NCI-H1048 (cell line): Measurements from ENCODE around the gene PCNX2.
A peak's percentile ranks its signal among the peaks of the same experiment; 100 is the strongest.

ENCODE experiments used
- DNase-seq: peaks from one replicate; lab custom pipeline; 2025; lab: John Stamatoyannopoulos, UW

The PCNX2 gene, protein sequence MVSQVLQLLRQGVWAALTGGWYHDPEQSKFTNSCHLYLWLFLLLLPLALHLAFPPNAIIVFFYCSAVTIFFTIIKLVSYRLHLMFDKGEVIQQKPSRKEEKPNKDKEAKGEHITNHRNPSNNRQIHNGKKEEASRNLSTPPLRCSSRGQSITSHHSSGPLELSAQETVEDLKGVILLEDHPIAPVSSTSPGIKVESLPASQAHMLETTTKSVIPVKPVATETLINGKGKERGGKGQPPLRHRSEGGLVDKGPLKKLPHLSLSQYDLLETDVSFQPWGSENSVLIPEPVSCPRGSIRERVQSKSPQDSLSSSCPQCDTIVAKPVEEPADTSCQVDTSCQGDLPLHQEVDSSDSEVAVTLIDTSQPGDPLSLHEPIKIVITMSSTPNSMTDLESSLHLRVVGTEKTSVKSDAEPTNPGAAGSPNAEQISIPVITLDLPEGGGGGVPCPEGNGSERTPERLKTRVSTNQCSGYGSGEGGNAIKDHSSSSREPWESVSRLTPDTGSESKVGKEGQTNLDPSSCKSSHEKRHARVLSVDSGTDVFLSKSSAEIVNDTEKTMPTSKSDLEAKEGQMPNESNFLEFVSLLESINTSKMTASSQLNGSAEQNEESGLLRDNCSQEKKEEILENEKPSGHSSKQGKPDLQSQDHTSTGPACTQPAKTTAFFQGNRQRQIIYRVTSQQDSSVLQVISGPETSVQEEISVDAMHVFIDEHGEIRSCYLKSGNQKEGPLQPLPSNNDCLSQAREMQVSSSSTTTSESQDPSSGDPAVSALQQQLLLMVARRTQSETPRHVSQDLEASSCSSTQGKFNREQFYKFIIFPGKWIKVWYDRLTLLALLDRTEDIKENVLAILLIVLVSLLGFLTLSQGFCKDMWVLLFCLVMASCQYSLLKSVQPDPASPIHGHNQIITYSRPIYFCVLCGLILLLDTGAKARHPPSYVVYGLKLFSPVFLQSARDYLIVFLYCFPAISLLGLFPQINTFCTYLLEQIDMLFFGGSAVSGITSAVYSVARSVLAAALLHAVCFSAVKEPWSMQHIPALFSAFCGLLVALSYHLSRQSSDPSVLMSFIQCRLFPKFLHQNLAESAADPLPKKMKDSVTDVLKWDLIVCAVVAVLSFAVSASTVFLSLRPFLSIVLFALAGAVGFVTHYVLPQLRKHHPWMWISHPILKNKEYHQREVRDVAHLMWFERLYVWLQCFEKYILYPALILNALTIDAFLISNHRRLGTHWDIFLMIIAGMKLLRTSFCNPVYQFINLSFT (N-terminal part only)

DNA sequence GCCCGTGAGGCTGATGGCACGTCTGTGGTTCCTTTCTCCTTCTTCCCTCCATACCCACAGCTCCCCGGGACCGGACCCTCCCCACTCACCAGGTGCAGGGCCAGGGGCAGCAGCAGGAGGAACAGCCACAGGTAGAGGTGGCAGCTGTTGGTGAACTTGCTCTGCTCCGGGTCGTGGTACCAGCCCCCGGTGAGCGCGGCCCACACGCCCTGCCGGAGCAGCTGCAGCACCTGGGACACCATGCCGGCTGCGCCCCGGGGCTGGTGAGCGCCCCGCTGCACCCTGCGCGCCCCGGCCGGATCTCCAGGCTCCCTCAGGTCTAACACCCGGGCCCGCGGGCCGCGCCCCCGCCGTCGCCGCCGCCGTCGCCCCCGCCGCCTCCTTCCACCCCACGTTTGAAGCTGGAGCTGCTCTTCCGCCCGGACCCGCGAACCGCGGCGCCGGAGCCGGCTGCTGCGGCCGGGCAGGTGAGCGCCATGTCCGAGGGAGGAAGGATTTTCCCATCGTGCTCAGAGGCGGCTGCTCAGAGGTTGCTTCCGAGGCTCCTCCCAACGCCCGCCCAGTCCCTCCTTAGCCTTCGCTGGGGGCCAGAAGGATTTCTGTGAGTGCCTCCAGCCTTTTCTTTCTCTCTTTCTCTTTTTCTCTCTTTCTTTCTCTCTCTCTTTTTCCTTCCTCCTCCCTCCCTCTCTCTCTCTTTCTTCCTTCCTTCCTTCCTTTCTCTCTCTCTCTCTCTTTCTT is at the start of gene PCNX2:
Gene PCNX2 (minus strand): TSS at position 489 of the 738 bp plus-strand sequence. CDS start 247 bp downstream, at position 242.
- peak; percentile 48 for DNase-seq

DNA sequence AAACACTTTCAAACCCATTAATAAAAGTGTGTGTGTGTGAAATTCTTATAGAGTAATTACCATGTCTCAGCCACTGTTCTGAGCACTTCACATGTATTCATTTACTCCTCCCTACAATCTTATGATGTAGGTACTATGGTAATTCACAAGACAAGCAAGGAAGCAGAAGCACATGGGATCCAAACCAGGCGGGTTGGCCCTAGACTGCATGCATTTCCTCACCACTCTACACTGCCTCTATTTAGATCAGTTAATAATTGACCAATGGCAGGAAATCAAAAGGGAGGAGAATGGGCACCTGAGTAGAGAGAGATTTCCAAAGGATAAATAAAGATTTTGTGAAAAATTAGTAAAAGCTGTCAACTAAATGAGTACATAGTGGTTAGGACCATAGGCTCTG is 47.7 kb upstream of the PCNX2 start:
- DNase-seq, result no peak

DNA sequence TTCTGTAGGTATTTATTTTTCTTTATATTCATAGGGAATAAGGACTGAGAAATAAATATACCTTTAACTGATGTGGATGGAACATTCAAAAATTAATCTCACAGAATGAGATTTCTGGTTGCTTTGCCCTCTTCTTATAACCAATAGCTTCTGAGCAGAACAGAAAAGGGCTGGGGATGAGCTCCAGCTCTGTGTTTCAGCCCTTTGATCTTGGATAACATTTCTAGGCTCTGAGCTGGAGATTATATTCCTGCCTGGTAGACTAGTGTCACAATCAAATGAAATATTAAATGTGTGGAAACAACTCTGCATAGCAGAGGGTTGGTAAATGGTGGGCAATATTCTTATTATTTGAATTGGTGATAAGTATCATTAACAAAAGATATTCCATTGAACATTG is 46.6 kb upstream of the PCNX2 start:
- DNase-seq, result no peak

DNA sequence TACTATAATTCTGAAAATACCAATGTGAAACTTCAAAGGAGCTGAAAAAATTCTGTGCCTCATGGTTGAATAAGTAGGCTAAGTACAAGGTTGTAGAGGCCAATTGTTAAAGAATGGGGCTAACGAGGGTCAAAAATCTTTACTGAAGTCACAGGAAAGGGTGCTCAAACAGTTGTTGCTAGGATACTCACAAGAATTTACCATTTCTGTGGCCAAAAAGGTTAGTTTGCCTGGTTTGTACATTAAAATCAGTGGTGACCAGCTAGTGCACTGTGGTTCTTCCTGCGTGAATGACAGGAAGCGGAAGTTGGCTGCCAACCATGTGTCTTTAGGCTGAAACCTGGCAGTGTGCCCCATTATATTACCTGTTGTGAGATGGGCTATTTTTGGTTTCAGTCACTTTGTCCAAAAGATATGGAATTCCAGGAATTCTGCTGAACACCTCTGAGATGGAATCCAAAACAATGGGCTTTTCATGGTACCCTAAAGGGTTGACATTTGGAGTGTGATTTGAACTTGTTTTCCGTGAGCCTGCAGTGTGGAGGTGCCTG is 45.5 kb upstream of the PCNX2 start:
- no peak for DNase-seq

DNA sequence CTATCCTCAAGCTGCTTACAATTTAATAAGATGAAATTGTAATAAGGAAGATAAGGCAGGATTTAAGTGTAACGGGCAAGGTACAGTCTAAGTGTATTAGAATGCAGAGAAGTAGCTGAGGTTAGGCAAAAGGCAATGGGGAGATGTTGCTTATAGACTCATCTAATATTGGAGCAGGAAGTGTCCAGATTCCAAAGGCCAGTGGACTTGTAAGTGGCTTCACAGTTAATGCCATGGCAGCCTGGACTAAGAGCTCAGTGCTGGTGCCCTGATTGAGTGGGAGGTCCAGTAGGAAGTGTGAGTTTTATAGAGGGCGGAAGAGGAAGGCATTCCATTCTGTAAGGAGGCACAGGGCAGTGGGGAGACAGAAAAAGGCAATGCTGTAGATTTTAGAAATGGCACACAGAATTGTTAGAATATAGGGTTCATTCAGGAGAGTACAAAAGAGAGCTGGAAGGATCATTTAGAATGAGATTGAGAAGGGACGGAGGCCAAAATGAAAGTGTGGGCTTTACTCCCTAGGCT is 44.6 kb upstream of the PCNX2 start:
- no peak for DNase-seq

DNA sequence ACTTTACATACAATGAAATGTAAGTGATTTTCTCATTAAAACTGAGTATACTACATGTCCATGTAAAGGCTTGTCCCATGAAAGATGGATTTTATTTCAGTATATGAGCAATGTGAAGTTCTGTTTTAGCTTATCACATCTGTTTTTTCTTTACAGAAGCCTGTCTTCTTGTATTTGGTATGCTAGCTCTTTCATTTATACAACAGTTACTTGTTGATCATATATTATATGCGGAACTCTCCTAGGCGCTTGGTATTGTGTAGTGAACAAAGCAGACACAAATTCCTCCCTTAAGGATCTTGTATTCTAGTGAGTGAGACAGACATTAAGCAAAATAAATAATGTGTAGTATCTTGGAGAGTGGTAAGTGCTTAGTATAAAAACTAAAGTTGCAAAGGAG is 42.6 kb upstream of the PCNX2 start:
- no peak for DNase-seq

DNA sequence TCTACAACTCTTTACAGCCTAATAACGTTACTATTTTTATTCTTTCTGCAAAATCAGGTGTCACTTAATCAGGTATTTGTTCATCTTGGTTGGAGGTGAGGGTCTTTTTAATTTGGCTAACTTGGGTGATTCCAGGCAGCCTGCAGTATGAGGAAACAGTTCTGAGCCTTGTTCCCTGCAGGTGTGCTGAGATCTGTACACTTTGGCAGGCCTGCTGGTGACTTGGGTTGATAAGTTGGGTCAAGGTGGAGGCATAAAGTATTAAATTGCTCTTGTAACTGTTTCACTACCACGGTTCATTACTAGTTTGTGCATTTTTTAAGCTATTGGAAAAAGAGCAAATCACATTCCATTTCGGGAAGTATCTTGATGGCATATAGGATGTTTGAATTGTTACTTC is 42.0 kb upstream of the PCNX2 start:
- DNase-seq, result no peak

DNA sequence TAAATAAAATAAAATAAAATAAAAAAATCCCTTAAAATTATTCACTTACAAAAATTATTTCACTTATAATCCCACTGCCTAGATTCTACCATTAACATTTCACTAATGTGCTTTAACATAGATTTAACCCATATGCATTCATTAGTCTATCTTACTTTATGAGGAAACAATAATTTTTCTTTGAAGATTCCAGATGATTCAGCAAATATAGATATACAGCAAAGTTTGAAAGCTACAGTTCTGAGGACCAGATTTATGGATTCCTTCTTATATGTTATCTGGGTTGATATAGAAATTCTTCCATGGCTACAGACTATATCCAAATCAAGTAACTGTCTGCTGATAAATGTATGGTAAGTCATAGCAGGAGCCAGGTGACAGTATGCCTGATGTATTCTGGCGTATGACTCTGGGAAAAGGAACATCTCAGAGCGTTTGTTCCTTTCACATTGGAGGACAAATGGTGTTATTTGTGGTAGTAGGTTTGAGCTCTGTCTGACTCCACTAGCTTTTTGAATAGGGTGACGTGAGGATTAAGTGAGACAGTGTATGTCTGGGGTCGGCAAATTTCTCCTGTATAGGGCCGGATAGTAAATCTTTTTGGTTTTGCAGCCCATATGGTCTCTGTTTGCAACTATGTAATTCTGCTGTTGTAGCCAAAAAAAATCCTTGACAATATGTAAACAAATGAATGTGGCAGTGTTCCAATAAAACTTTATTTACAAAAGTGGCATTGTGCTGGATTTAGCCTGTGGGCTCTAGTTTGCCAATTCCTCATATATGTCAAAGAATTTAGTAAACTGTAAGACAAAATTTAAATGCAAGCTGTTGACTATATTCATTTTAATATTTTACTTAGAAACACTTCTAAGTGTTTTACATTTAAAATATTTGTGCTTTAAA is 41.3 kb upstream of the PCNX2 start:
- DNase-seq, result no peak

DNA sequence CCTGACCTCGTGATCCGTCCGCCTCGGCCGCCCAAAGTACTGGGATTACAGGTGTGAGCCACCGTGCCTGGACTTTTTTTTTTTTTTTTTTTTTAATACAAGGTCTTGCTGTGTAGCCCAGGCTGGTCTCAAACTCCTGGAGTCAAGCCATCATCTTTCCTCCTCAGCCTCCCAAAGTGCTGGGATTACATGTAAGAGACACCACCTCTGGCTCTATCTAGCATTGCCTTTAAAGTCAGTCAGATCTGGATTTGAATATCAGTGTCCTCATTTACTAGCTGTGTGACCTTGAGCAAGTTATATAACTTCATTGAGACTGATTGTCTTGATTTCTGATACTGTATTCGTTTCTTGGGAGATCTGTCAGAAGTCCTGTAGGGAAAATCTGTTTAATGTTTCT is 38.6 kb upstream of the PCNX2 start:
- DNase-seq, result no peak

DNA sequence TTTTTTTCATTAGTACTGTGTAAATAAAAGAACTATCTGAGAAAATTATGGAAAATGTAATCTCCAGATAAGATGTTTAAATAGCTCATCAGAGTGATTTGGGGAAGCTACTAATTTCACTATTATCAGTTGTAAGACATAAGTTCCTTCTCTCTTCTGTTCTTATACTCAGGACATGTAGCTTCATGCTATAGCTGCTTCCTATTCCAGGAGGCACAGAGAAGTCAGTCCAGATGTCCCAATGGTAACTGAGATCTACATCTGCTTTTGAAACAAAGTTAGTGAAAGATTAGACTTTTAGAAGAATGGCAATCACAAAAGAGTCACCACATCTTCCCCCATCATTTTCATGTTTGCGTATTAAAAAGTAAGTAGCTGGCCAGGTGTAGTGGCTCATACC is 37.6 kb upstream of the PCNX2 start:
- no peak for DNase-seq

DNA sequence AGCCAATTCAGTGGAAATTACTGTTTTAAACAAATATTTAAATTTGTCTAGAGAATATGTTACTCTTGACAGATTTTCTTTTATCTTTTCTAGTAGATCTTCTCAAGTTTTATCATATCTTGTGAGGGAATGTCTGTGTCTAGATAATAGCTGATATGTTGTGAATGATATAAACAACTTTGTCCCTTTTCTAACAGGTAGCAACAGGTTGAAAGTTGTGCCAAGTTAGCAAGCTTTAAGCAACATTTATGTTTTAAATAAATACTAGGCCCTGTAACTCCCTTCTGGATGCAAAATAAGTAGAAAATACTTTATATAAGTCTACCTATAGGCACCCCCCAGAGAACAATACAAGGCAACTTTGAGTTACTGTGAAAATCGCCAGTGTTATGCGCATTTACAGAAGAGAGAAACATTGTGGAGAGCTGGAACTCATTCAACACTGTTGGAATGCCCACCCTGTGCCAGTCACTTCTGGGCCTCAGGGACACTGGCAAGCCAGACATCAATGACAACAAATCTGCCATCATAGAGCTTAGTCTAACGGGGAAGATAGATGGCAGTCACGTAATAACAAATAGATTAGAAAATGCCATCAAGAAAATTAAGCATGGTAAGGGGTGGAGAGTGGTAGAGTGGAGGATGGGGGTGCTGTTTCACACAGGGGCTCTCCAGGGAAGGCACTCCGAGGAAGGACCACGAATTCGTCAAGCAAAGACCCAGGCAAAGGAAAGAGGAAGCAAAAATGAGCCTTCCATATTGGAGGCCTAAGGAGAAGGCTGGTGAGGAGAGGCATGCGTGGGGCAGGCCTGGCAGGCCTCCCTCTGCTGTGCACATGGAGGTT is 36.4 kb upstream of the PCNX2 start:
- DNase-seq, result no peak

DNA sequence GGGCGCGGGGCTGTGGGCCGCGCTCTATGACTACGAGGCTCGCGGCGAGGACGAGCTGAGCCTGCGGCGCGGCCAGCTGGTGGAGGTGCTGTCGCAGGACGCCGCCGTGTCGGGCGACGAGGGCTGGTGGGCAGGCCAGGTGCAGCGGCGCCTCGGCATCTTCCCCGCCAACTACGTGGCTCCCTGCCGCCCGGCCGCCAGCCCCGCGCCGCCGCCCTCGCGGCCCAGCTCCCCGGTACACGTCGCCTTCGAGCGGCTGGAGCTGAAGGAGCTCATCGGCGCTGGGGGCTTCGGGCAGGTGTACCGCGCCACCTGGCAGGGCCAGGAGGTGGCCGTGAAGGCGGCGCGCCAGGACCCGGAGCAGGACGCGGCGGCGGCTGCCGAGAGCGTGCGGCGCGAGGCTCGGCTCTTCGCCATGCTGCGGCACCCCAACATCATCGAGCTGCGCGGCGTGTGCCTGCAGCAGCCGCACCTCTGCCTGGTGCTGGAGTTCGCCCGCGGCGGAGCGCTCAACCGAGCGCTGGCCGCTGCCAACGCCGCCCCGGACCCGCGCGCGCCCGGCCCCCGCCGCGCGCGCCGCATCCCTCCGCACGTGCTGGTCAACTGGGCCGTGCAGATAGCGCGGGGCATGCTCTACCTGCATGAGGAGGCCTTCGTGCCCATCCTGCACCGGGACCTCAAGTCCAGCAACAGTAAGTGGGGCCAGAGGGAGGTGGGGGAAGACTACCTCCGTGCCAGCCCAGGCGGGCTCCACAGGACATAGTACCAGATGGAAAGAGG is 32.8 kb upstream of the PCNX2 start:
- DNase-seq, result no peak

DNA sequence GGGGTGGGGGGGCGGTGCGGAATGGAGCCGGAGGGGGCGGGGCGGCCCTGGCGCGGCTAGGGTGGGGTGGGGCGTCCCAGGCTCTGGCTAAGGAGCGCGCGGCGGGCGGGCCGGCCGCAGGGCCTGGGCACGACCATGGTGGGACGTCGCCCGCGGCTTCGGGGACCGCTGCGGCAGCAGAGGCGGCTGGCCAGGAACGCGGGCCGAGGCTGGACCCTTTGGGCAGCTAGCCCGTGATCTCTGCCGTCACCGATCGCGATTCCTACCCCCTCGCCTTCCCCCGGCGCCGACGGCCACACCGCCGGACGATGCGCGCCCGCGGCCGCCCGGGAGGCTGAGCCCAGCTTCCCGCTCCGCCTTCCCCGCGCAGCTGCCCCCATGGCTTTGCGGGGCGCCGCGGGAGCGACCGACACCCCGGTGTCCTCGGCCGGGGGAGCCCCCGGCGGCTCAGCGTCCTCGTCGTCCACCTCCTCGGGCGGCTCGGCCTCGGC is 32.2 kb upstream of the PCNX2 start, which contains the start of gene MAP3K21:
Gene MAP3K21 (plus strand): TSS at position 74 of the 491 bp plus-strand sequence. CDS start 305 bp downstream, at position 379.
- no peak for DNase-seq

DNA sequence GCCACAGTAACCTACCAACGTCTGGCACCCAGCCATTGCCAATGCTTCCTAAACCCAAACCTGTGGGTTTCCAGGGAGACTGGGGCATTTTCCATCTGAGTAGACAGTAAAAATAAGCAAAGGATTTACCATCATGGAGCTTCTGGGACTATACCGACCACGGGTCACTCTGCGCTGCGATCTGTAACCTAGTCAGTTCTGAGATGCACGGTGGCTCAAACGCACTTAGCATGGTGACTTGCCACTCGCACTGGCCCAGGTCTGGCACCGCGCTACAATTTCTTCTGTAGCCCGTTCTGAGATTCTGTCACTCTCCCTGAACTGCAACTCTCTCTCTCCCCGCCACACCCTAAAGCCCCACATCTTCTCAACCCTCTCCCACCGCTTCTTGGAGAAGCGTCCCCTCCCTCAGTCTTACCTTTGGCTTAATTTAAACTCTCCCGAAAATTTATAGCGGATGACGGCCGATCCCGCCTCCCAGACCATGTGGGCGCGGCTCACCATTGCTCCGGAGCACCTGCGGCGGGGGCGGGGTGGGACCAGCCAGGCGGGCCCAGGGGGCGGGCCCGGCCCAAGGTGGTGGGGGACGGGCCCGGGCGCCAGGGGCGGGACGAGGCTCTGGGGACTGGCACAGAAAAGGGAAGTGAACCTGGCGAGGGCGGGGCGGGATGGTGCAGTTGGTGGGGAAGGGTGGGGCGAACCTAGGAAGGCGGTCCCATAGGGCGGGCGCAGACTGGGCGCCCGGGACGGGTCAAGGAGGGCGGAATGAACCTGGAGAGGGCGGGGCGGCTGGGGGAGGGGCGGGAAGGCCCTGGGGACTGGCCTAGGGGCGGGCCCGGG is 31.5 kb upstream of the PCNX2 start:
- peak; percentile 98 for DNase-seq

DNA sequence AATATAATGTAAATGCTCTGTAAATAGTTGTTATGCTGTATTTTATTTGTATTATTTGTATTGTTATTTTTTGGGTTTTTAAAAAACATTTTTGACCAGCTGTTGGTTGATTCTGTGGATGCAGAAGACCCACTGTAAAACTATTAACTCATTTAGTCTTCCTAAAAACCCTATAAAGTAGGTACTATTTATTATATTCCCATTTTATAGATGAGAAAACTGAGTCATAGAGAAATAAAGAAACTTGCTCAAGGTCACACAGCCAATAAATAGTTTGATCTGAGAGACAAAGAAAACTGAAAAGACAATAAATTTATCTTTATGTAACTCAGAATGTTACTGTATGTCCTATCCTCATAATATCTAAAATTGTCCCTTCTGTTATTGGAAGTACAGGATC is 30.8 kb upstream of the PCNX2 start:
- no peak for DNase-seq

DNA sequence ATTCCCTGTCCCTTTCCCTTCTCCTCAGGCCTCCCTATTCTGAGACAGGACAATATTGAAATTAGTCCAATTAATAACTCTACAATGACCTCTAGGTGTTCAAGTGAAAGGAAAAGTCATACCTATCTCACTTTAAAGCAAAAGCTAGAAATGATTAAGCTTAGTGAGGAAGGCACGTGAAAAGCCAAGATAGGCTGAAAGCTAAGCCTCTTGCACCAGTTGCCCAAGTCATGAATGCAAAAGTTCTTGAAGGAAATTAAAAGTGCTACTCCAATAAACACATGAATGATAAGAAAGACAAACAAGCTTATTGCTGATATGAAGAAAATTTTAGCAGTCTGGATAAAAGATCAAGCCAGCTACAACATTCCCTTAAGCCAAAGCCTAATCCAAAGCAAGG is 28.2 kb upstream of the PCNX2 start:
- DNase-seq, result no peak

DNA sequence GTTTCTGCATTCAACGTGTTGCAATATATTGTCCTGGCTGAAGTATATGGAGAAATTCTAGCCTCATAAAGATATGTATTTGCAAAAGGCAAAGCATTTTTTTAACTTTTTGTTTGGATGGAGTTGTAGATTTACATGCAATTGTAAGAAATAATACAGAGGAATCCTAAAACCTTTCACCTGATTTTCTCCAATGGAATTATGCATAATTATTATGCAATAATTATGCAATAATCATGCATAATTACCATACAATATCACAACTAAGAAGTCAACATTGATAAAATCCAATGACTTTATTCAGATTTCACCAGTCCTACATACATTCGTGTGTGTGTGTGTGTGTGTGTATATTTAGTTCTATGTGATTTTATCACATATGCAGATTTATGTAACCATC is 24.5 kb upstream of the PCNX2 start:
- DNase-seq, result no peak
